H9 (cell line): ENCODE results near the gene ITK. TPM values are rescaled to one million over a fixed set of nuclear protein-coding genes. Genes with fewer than 3 reads are reported as not detected.
A peak's percentile ranks its signal among the peaks of the same experiment; 100 is the strongest.

Source experiments
- DNase-seq: peaks from one replicate; pipeline ENCODE4 v3.0.0-alpha.2; 2017
- H2AFZ ChIP-seq: one replicate; pipeline ENCODE4 v1.6.1; 2013; ENCODE audit warnings: mild to moderate bottlenecking, low read length, control low read depth, moderate library complexity
- H2AK5ac ChIP-seq: 2 replicates; pipeline ENCODE4 v1.6.1; 2013; ENCODE audit warnings: low read length, control low read depth, mixed read lengths; ENCODE audit not compliant: insufficient read length
- H2BK120ac ChIP-seq: one replicate; pipeline ENCODE4 v1.6.1; 2013; ENCODE audit warnings: low read depth, mild to moderate bottlenecking, low read length, control low read depth, inconsistent platforms; ENCODE audit not compliant: poor library complexity, severe bottlenecking
- H2BK12ac ChIP-seq: 2 replicates; pipeline ENCODE4 v1.6.1; 2013; ENCODE audit warnings: low read length, control low read depth, mixed read lengths, low read depth; ENCODE audit not compliant: insufficient read length
- H2BK15ac ChIP-seq: 2 replicates; pipeline ENCODE4 v1.6.1; 2013; ENCODE audit warnings: low read depth, low read length, control low read depth
- H2BK20ac ChIP-seq: one replicate; pipeline ENCODE4 v1.6.1; 2013; ENCODE audit warnings: low read depth, mild to moderate bottlenecking, low read length, control low read depth, inconsistent platforms; ENCODE audit not compliant: poor library complexity, severe bottlenecking
- H2BK5ac ChIP-seq: 2 replicates; pipeline ENCODE4 v1.6.1; 2013; ENCODE audit warnings: low read length, control low read depth, mixed read lengths; ENCODE audit not compliant: insufficient read length
- H3K14ac ChIP-seq: 2 replicates; pipeline ENCODE4 v1.6.1; 2013; ENCODE audit warnings: low read length, control low read depth; ENCODE audit not compliant: insufficient read depth
- H3K18ac ChIP-seq: 2 replicates; pipeline ENCODE4 v1.6.1; 2013; ENCODE audit warnings: low read depth, mild to moderate bottlenecking, mixed read lengths, low read length, control low read depth; ENCODE audit not compliant: insufficient read length
- H3K23ac ChIP-seq: 2 replicates; pipeline ENCODE4 v1.6.1; 2013; ENCODE audit warnings: low read length, control low read depth, mixed read lengths, low read depth; ENCODE audit not compliant: insufficient read length
- H3K23me2 ChIP-seq: 2 replicates; pipeline ENCODE4 v1.6.1; 2013; ENCODE audit warnings: low read depth, mild to moderate bottlenecking, mixed read lengths, low read length, control low read depth; ENCODE audit not compliant: insufficient read length, poor library complexity, severe bottlenecking
- H3K27ac ChIP-seq: 2 replicates; pipeline ENCODE4 v1.5.1; 2013; ENCODE audit warnings: low read length, control low read depth, mixed read lengths, low read depth; ENCODE audit not compliant: insufficient read length
- H3K27me3 ChIP-seq: 2 replicates; pipeline ENCODE4 v1.6.1; 2013; ENCODE audit warnings: low read length, control low read depth, inconsistent platforms; ENCODE audit not compliant: insufficient read depth
- H3K4ac ChIP-seq: 2 replicates; pipeline ENCODE4 v1.6.1; 2013; ENCODE audit warnings: low read depth, mild to moderate bottlenecking, control low read depth, inconsistent platforms, low read length, moderate library complexity
- H3K4me1 ChIP-seq: 2 replicates; pipeline ENCODE4 v1.6.1; 2013; ENCODE audit warnings: low read length, control low read depth, inconsistent platforms; ENCODE audit not compliant: insufficient read depth
- H3K4me2 ChIP-seq: 2 replicates; pipeline ENCODE4 v1.6.1; 2013; ENCODE audit warnings: low read length, control low read depth, mixed read lengths; ENCODE audit not compliant: insufficient read length, insufficient read depth
- H3K56ac ChIP-seq: 2 replicates; pipeline ENCODE4 v1.6.1; 2013; ENCODE audit warnings: low read depth, mild to moderate bottlenecking, mixed read lengths, low read length, control low read depth; ENCODE audit not compliant: insufficient read length
- H3K79me1 ChIP-seq: 2 replicates; pipeline ENCODE4 v1.6.1; 2013; ENCODE audit warnings: low read depth, mild to moderate bottlenecking, moderate library complexity, low read length, control low read depth, inconsistent platforms; ENCODE audit not compliant: insufficient read depth, poor library complexity, severe bottlenecking
- H3K79me2 ChIP-seq: 2 replicates; pipeline ENCODE4 v1.6.1; 2013; ENCODE audit warnings: low read length, control low read depth, inconsistent platforms; ENCODE audit not compliant: insufficient read depth
- H3K9ac ChIP-seq: 2 replicates; pipeline ENCODE4 v1.6.1; 2013; ENCODE audit warnings: low read length, control low read depth, mixed read lengths; ENCODE audit not compliant: insufficient read length; ENCODE audit errors: extremely low read depth
- H3K9me3 ChIP-seq: one replicate; pipeline ENCODE4 v1.6.1; 2013; ENCODE audit warnings: low read depth, low read length, inconsistent platforms; ENCODE audit not compliant: control insufficient read depth
- H3T11ph ChIP-seq: one replicate; pipeline ENCODE4 v1.6.1; 2013; ENCODE audit warnings: mild to moderate bottlenecking, low read length, control low read depth, inconsistent platforms
- H4K20me1 ChIP-seq: one replicate; pipeline ENCODE4 v1.6.1; 2013; ENCODE audit not compliant: control insufficient read depth, insufficient read length, insufficient read depth
- H4K5ac ChIP-seq: 2 replicates; pipeline ENCODE4 v1.6.1; 2013; ENCODE audit warnings: low read depth, mild to moderate bottlenecking, mixed read lengths, low read length, control low read depth; ENCODE audit not compliant: insufficient read length
- H4K8ac ChIP-seq: replicated peaks from 2 replicates; pipeline ENCODE4 v1.6.1; 2013; ENCODE audit warnings: low read length, control low read depth, mixed read lengths, low read depth; ENCODE audit not compliant: insufficient read length
- H4K91ac ChIP-seq: 2 replicates; pipeline ENCODE4 v1.6.1; 2013; ENCODE audit warnings: low read depth, mild to moderate bottlenecking, moderate library complexity, mixed read lengths, low read length, control low read depth; ENCODE audit not compliant: insufficient read length
- H3K27ac Mint-ChIP-seq, 3 experiments: 2 replicates in 2 of 3; 3 replicates in 1 of 3; pipeline ENCODE4 v1.8.0; 2020 to 2021; ENCODE audit warnings: mixed read lengths in 3 of 3, mild to moderate bottlenecking in 1 of 3, moderate library complexity in 1 of 3
- H3K27me3 Mint-ChIP-seq: 2 replicates; pipeline ENCODE4 v1.8.0; 2021; ENCODE audit warnings: low read depth, mild to moderate bottlenecking, moderate library complexity, mixed read lengths
- H3K36me3 Mint-ChIP-seq, 3 experiments: 2 replicates in 2 of 3; 3 replicates in 1 of 3; pipeline ENCODE4 v1.8.0; 2020 to 2021; ENCODE audit warnings: low read depth in 3 of 3, mixed read lengths in 3 of 3; ENCODE audit not compliant: insufficient read depth in 1 of 3
- H3K4me1 Mint-ChIP-seq, 2 experiments: 2 replicates each; pipeline ENCODE4 v1.8.0; 2020; ENCODE audit warnings: mixed read lengths in 2 of 2
- H3K4me3 Mint-ChIP-seq, 2 experiments: 2 replicates in 1 of 2; 3 replicates in 1 of 2; pipeline ENCODE4 v1.8.0; 2020 to 2021; ENCODE audit warnings: mild to moderate bottlenecking in 2 of 2, mixed read lengths in 2 of 2, moderate library complexity in 1 of 2
- H3K9me3 Mint-ChIP-seq, 2 experiments: 2 replicates in 1 of 2; 3 replicates in 1 of 2; pipeline ENCODE4 v1.8.0; 2020; ENCODE audit warnings: mild to moderate bottlenecking in 2 of 2, mixed read lengths in 2 of 2, moderate library complexity in 1 of 2
- CTCF ChIP-seq: fragments of 200-600 bp; sonication (generic); conservative IDR thresholded peaks from 3 replicates; pipeline ENCODE4 v1.8.0; 2021; ENCODE audit warnings: antibody characterized with exemption, mild to moderate bottlenecking
- WGBS: extraction: QIAGEN DNeasy Blood & Tissue Kit; methylation state at CpG from one replicate; pipeline ENCODE4 v1.1.7; 2013; ENCODE audit warnings: missing lambda C conversion rate, low lambda C conversion rate, mixed read lengths; ENCODE audit not compliant: insufficient read length; ENCODE audit errors: extremely low coverage; 5-methylcytosine and 5-hydroxymethylcytosine counted together
- total RNA-seq: library from RNA; stranded (reverse); gene quantifications from 2 replicates; pipeline ENCODE4 v1.2.1, GENCODE V29; 2021

The ITK gene
- total RNA-seq, 1 experiment from 2014 or later: 0.22 TPM

GRCh38 chr5:157212307-157212706 lies 31.7 kb downstream of the ITK start:
- Histone ChIP-seq H3K4me2 (no peak overlapping the region), H3K23ac (no peak overlapping the region), H2AK5ac (no peak overlapping the region), H4K20me1 (no peaks in the 10 kb centered on the region), H3K27ac (no peak overlapping the region), H3K79me2 (0 out of 2 replicates have a peak, but pooled peaks cover 1% of the 10 kb centered on the region), H4K5ac (no peak overlapping the region), H3K79me1 (no peaks in the 10 kb centered on the region), H2BK5ac (no peak overlapping the region), H2AFZ (no peak overlapping the region), H3K9ac (no peak overlapping the region), H4K8ac (no peak overlapping the region), H3K9me3 (no peaks in the 10 kb centered on the region), H3T11ph (no peak overlapping the region), H2BK15ac (no peak overlapping the region), H2BK120ac (no peak overlapping the region), H3K14ac (no peak overlapping the region), H3K56ac (no peak overlapping the region), H2BK12ac (no peak overlapping the region), H3K27me3 (no peaks in the 10 kb centered on the region), H3K23me2 (no peaks in the 10 kb centered on the region), H3K4ac (no peak overlapping the region), H2BK20ac (no peak overlapping the region), H4K91ac (no peak overlapping the region), H3K4me1 (no peaks in the 10 kb centered on the region), H3K18ac (no peak overlapping the region)
- Mint-ChIP-seq H3K4me3 (no peak overlapping the region), H3K4me1 (no peaks in the 10 kb centered on the region), H3K27ac (peak overlapping the region in 1 of 3 experiments; percentile 14; a peak in 1 of 7 replicates), H3K36me3 (no peaks in the 10 kb centered on the region), H3K9me3 (no peaks in the 10 kb centered on the region), H3K27me3 (no peaks in the 10 kb centered on the region; the same call in 1 of the 2 replicates)
- TF ChIP-seq CTCF: no peak
- no peak for DNase-seq
- WGBS: no CpG with 5 or more reads among the region's 5 CpGs
